ENCODE measurements around the gene OR5M11.
"Not testable (repeated sequence)": the region's sequence is repeated elsewhere in the genome, so short reads cannot be mapped to it uniquely, and the experiment has no call there.

OR5M11 gene

DNA sequence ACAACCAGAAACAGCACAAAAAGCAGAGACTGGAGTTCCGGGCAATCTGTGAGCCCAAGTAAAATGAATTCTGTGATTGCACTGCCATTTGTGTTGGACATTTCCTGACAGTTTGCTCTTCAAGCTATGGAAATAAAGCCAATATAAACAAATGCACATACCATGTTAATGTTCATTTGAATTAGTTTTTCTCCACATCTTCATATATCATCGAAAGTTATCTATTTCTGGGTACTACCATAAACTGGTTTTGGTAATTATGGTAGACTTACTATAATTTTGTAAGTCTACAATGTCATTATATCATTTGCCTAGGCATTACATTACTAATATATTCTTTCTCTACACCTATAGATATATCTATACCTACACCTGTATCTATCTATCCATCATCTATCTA lies at the start of gene OR5M11:
TSS of gene OR5M11 (minus strand) at position 101 of the 400 bp plus-strand sequence. CDS start at position 101, 0 bp downstream.
- no peak for DNase-seq

DNA sequence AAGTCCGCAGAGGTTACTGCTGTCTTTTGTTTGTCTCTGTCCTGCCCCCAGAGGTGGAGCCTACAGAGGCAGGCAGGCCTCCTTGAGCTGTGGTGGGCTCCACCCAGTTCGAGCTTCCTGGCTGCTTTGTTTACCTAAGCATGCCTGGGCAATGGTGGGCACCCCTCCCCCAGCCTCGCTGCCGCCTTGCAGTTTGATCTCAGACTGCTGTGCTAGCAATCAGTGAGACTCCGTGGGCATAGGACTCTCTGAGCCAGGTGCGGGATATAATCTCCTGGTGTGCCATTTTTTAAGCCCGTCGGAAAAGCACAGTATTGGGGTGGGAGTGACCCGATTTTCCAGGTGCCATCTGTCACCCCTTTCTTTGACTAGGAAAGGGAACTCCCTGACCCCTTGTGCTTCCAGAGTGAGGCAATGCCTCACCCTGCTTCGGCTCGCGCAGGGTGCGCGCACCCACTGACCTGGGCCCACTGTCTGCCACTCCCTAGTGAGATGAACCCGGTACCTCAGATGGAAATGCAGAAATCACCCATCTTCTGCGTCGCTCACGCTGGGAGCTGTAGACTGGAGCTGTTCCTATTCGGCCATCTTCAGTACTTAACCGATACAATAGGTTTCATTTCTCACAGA lies 49.1 kb upstream of the OR5M11 start:
- DNase-seq: not testable (repeated sequence)

DNA sequence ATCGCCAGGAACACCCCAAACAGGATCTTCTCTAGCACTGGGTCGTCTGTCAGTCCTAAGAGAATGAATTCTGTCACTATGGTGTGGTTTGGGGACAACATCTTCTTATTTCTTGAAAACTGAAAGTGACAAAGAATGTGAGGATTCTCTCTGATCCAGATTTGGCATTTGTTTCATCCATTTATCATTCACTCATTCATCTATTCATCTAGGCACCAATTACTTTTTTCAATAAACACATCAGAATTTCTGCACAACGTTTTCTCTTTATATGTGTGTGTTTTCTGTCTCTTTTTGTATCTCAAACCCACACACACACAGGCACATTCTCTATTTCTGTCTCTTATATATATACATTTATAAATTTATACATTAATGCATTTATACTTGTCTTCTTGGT lies 34.6 kb upstream of the OR5M11 start, which contains the start of gene OR5M10:
TSS of gene OR5M10 (minus strand) at position 101 of the 400 bp plus-strand sequence. CDS start at position 101, 0 bp downstream.
- no peak for DNase-seq

DNA sequence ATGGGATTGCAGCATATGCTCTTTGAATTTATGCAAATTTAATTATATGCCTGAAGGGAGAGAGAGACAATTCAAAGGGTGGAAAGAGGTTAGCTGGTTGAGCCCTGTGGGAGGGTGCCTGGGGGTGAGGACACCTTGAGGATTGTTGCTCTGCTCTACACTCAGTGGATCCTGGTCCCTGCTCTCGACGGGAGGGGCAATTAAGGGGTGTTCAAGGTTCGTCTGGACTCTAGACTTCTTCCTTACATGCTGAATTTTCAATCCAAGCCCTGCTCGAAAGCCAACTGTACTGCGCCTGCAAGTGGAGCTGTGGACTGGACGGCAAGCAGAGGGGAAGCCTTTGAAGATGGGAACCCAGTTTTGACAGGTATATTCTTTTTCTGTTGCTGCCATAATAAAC lies 15.5 kb upstream of the OR5M11 start:
- DNase-seq: no peak

DNA sequence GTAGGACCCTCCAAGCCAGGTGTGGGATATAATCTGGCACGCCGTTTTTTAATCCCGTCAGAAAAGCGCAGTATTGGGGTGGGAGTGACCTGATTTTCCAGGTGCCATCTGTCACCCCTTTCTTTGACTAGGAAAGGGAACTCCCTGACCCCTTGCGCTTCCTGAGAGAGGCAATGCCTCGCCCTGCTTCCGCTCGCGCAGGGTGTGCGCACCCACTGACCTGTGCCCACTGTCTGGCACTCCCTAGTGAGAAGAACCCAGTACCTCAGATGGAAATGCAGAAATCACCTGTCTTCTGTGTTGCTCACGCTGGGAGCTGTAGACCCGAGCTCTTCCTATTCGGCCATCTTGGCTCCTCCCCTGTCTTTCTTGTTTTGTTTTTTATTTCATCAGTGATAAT lies 11.6 kb upstream of the OR5M11 start:
- not testable (repeated sequence) for DNase-seq

DNA sequence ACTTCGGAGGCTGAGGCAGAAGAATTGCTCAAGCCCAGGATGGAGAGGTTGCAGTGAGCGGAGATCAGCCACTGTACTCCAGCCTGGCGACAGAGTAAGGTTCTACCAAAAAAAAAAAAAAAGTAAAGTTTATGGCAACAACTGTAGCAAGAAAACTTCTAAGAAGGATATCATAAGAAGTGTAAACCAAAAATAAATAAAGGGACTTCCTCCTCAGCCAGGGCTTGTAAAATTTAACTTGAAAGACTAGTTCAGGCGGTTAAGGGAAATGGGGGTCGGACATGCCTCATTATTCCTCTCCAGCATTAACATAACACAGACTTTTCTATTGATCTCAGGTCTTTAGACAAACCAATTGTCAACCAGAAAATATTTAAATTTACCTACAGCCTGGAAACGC lies 2.5 kb upstream of the OR5M11 start:
- no peak for DNase-seq

DNA sequence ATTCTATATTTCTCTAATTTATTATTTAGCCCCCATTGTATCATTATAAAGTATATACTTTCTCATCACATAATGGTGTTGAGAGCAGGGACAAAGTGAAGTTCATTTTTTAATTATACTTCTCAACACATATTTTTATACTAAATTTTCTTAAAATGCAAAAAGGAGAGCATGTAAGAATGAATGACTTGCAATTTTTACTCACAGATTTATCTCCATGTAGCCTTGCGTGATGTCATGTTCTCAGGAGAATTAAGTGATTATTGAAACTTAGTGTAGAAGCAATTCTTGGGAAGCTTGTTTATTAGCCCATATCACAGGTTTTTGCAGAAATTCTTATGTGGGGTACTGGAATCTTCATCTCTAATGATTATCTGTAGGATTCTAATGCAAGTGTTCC lies 682 bp upstream of the OR5M11 start:
- DNase-seq: no peak

DNA sequence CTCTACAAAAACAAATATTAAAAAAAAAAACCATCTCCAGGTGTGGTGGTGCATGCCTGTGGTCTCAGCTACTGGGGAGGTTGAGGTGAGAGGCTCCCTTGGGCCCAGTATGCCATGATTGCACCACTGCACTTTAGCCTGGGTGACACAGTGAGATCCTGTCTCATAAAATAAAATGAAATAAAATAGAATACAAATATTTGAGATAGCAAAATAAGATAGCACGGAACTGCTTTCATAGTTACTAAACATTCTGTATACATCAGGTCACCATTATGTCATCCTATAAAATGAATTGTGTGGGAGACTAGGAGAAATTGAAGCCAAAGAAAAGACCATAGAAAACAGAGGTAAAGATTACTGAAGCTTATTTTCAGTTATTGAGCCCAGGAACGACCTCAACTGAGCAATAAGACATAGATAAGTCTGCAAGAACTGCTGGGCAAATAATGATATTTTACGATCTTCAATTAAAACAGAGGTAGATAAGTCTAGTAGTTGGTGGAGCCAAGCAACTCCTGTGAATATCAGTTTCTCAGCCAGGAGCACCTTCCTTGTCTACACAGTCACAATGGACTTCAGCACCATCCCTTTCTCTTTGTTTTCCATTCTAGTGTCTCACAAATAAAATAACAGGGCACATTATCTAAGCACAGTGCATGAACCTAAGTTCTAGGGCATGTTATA lies 9.9 kb downstream of the OR5M11 start:
- DNase-seq: no peak

DNA sequence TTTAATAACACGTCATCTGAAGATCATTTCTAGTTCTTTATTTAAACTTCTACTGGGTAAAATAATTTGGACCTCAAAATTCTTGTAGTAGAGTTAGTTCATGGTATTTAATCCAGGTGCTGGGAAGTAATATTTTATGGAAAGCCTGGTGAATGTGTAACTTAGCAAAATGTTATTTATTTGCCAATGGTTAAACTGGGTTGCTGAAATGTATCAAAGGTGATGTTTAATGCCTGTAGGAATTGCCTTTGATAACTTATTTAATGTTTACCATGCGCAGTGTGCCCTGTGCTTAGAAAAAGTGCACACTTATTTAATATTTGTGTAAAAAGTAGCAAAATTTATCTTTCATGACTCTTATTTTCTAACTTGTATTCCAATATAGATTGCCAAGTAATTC lies 11.2 kb downstream of the OR5M11 start:
- DNase-seq: no peak

DNA sequence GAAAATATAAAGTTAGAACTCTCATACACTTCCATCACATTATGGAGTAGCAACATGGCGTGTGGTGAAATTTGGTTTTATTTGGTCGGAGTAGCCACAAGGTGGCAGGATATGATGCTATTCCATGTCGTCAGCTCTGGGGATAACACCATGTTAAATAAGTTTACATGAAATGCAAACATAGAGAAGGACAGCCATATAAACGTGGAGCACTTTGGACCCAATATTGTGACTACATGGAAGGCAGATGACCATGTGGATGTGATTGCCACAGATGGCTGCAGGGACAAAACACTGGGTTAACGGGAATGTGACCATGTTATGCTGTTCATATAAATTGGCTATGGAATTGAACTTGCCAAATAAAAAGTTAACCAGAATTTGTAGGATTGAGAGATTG lies 21.0 kb downstream of the OR5M11 start:
- DNase-seq: no peak

DNA sequence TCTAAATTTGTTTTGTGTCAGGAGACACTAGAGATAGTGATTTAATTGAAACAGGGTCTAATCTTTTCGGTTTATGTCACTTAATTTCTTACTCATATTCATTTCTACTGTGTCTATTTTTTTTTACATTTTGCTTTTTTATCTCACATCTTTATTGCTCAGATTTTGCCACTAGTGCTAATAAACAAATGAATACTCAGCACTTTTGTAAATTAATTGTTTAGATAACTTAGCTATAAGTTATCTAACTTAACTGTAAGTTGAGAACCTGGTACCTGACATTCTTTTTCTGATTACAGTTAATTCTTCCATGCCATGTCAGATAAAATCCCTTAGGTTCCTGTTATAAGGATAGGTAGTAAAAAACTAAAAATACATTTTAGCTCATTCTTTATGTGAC lies 29.8 kb downstream of the OR5M11 start:
- DNase-seq: no peak

DNA sequence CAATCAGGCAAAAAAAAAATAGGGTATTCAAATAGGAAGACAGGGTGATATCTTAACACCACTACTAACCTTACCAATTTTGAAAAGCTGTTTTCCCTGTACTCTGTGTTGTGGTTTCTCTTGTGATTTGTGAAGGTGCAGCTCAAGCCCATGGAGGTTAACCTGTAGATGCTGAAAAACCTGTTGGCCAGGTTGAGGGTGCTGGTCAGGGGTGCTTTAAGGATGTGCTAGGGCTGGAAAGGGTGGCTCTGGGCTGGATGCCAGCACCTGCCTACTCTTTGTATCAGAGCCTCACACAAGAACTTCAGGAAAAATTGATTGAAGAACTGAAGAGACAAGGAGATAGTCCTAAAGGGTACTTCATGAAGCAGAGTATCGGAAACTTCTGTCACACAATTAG lies 33.6 kb downstream of the OR5M11 start:
- DNase-seq: no peak

DNA sequence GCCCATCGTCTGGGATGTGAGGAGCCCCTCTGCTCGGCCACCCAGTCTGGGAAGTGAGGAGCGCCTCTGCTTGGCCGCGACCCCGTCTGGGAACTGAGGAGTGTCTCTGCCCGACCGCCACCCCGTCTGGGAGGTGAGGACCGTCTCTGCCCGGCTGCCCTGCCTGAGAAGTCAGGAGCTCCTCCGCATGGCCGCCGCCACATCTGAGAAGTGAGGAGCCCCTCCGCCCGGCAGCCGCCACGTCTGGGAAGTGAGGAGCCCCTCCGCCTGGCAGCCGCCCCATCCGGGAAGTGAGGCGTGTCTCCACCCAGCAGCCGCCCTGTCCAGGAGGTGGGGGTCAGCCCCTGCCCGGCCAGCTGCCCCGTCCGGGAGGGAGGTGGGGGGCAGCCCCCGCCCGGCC lies 46.0 kb downstream of the OR5M11 start:
- no peak for DNase-seq

DNA sequence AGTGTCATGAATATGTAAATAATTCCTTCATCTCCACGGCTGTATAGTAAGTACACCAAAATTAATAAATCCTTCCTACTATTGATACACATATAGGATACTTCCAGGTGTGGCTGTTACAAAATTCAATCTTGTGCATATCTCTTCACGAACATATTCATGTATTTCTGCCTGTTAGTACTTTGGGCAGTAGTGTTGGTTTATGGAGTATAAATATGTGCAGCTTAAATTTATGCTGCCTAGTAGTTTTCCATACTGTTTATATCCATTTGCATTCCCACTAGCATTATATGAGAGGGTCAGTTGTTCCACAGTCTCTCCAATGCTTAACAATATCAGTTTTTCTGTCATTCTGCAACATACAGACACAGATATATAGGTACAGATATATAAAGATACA lies 47.9 kb downstream of the OR5M11 start:
- DNase-seq: no peak

Data from activated naive CD4-positive, alpha-beta T cell (primary cell).